IPS DF 6.9 (cell line): ENCODE data around the gene AACS.
A peak's percentile ranks its signal among the peaks of the same experiment; 100 is the strongest.
"Not testable (repeated sequence)": the region's sequence is repeated elsewhere in the genome, so short reads cannot be mapped to it uniquely, and the experiment has no call there.

ENCODE experiments used
- DNase-seq: peaks from one replicate; pipeline ENCODE4 v3.0.0-alpha.2; 2013; ENCODE audit warnings: low read depth, low spot score
- H3K27ac ChIP-seq: one replicate; pipeline ENCODE4 v1.5.1; 2013; ENCODE audit warnings: low read length, control low read depth
- H3K27me3 ChIP-seq: 2 replicates; pipeline ENCODE4 v1.6.1; 2013; ENCODE audit warnings: mild to moderate bottlenecking, low read length; ENCODE audit not compliant: control insufficient read depth, insufficient read depth
- H3K36me3 ChIP-seq: 2 replicates; pipeline ENCODE4 v1.6.1; 2013; ENCODE audit warnings: low read length; ENCODE audit not compliant: control insufficient read depth, insufficient read depth
- H3K4me1 ChIP-seq: 2 replicates; pipeline ENCODE4 v1.6.1; 2013; ENCODE audit warnings: low read length; ENCODE audit not compliant: control insufficient read depth, insufficient read depth
- H3K4me3 ChIP-seq: 2 replicates; pipeline ENCODE4 v1.5.1; 2013; ENCODE audit warnings: mild to moderate bottlenecking, low read length
- H3K9me3 ChIP-seq: 2 replicates; pipeline ENCODE4 v1.6.1; 2013; ENCODE audit warnings: low read length, inconsistent platforms; ENCODE audit not compliant: control insufficient read depth, insufficient read depth
- WGBS: extraction: QIAGEN DNeasy Blood & Tissue Kit; methylation state at CpG from one replicate; pipeline ENCODE4 v1.1.7; 2013; ENCODE audit warnings: mixed read lengths, missing lambda C conversion rate; ENCODE audit not compliant: insufficient read length, insufficient coverage; 5-methylcytosine and 5-hydroxymethylcytosine counted together

The AACS gene

DNA sequence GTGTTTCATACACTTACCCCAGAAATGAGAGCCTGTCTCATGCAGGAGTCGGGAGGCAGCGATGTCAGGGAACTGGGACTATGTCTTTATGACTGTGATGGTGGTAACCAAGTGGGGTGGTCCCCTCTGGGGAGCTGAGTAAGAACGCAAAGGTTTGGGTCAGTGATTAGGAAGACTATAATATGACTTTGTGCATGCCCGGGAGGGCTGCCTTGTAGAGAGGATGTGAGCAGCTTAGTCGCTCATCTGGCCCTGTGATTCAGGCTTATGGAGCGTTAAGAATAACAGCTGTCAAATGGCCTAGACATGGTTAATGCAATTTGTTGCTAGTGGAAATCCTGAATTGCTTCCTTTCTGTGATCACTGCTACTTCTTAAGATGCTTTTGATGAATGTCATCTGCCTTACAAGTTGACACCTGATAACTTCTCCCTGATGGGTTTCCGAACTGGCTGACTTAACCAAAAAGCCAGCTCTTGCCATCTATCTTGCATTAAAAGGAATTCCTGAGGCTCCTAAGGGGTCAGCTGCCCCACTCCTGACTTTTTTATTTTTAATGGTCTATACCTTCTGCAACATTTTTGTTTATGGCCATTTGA lies 35.4 kb upstream of the AACS start:
- 0 out of 2 replicates have a peak, but pooled peaks cover 2% of the 10 kb centered on the region for H3K4me1 ChIP-seq
- no peak overlapping the region for H3K4me3 ChIP-seq
- H3K27me3 ChIP-seq, result no peaks in the 10 kb centered on the region; the same call in 1 of the 2 replicates
- H3K36me3 ChIP-seq, result peaks cover 5% of the 10 kb centered on the region; the same call in 1 of the 2 replicates
- no peaks in the 10 kb centered on the region for H3K9me3 ChIP-seq
- WGBS, result no CpG with 5 or more reads among the region's 7 CpGs
- no peak overlapping the region for H3K27ac ChIP-seq
- no peak for DNase-seq

DNA sequence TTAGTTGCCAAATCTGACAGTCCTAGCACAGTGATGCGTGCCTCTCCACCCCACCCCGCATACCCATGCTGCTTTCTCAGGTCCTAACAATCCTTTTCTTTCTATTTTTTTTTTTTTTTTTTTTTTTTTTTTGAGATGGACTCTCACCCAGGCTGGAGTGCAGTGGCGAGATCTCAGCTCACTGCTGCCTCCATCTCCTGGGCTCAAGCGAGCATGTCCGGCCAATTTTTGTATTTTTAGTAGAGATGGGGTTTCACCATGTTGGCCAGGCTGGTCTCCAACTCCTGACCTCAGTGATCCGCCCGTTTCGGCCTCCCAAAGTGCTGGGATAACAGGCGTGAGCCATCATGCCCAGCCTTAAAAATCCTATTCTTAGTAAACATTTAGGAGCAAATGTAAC lies 33.8 kb upstream of the AACS start:
- H3K4me1 ChIP-seq, H3K4me3 ChIP-seq, H3K9me3 ChIP-seq, H3K27me3 ChIP-seq, H3K36me3 ChIP-seq, H3K27ac ChIP-seq, DNase-seq: not testable (repeated sequence)
- WGBS, result no CpG with 5 or more reads among the region's 9 CpGs

DNA sequence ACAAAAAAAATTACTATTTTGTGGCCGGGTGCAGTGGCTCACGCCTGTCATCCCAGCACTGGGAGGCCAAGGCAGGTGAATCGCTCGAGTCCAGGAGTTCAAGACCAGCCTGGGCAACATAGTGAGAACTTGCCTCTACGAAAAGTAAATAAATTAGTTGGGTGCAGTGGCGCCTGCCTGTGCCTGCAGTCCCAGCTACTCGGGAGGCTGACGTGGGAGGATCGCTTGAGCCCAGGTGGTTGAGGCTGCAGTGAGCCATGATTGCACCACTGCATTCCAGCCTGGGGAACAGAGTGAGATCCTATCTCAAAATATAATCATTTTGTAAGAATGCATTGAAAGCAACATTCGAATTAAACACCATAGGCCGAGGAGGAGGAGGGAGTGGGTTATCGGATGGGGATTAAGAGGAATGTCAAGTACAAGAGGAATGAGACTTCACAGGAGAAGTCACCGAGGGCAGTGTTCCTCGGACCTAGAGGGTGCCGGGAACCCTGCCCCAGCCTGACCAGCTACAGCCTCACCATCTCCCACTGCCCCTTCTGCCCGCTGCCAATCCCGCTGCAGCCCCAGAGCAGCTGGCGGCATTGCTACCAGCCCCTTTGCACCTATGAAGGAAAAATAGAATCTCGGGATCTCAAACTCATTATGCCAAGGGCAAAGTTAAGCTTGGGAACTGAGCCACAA lies 32.6 kb upstream of the AACS start:
- H3K4me3 ChIP-seq, result no peak overlapping the region
- no peaks in the 10 kb centered on the region; the same call in 1 of the 2 replicates for H3K27me3 ChIP-seq
- no CpG with 5 or more reads among the region's 19 CpGs for WGBS
- no peaks in the 10 kb centered on the region for H3K9me3 ChIP-seq
- H3K27ac ChIP-seq, result no peak overlapping the region
- no peak for DNase-seq
- H3K36me3 ChIP-seq, result no peaks in the 10 kb centered on the region
- 0 out of 2 replicates have a peak, but pooled peaks cover 2% of the 10 kb centered on the region for H3K4me1 ChIP-seq

DNA sequence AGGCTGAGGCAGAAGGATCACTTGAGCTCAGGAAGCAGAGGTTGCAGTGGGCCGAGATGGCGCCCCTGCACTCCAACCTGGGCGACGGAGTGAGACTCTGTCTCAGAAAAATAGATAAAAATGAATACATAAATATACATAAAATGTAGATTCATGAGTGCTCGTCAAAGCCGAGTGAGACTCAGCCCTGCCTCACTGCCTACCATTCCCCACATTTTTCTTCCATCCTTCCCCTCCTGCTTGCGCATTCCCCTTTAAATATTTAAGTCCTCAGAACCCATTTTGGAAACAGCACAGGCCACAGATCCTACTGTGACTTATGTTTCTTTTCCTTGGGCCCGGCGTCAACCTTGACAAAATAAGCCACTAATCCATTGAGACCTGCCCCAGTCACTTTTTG lies 31.9 kb upstream of the AACS start:
- DNase-seq, result no peak
- no CpG with 5 or more reads among the region's 9 CpGs for WGBS
- no peak overlapping the region for H3K4me3 ChIP-seq
- H3K27ac ChIP-seq, result no peak overlapping the region
- no peaks in the 10 kb centered on the region for H3K9me3 ChIP-seq
- H3K36me3 ChIP-seq, result no peaks in the 10 kb centered on the region
- 0 out of 2 replicates have a peak, but pooled peaks cover 2% of the 10 kb centered on the region for H3K4me1 ChIP-seq
- H3K27me3 ChIP-seq, result no peaks in the 10 kb centered on the region; the same call in 1 of the 2 replicates

DNA sequence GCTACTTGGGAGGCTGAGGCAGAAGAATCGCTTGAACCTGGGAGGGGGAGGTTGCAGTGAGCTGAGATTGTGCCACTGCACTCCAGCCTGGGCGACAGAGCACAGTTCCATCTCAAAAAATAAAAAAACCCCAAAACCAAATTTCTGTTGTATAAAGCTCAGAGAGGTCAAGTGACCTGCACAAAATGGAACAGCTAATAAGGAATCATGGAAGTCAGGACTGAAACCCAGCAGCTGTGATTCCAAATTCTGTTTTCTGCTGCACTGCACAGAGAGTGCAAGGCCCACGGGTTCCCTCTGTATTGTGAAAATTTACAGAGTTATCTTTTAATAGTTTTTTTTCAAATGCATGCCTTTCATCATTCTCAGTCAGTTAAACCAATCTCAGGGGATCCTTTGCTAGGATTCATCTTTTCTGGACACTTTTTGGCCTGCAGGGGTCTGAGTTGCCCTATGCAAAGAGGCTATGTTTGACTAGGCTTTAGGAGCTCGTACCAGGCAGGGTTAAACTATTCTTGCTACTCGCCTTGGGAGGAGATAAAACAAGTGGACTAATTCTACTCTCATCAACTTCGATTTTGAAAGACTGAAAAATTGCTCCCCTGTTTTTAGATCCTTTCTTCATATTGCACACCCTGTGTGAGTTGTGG lies 26.1 kb upstream of the AACS start:
- H3K36me3 ChIP-seq, result no peaks in the 10 kb centered on the region
- no peak for DNase-seq
- H3K9me3 ChIP-seq, result no peaks in the 10 kb centered on the region
- no peak overlapping the region for H3K4me3 ChIP-seq
- no peaks in the 10 kb centered on the region for H3K4me1 ChIP-seq
- WGBS, result no CpG with 5 or more reads among the region's 6 CpGs
- no peaks in the 10 kb centered on the region for H3K27me3 ChIP-seq
- H3K27ac ChIP-seq, result no peak overlapping the region

DNA sequence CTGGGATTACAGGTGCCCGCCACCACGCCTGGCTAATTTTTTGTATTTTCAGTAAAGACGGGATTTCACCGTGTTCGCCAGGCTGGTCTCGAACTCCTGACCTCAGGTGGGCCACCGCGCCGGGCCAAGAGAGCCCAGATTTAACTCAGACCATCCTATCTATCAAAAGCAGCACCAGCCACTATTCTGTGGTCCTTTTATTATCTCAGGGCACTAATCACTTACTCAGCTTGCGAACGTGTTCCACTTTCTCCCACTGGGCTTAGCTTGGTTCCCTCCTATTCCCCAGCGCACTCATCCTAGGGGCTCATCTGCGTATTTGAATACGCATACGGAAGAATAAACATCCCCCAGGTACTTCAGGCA lies 16.2 kb upstream of the AACS start:
- Histone ChIP-seq H3K27ac (no peak overlapping the region), H3K27me3 (no peaks in the 10 kb centered on the region), H3K4me1 (no peaks in the 10 kb centered on the region), H3K36me3 (no peaks in the 10 kb centered on the region), H3K9me3 (no peaks in the 10 kb centered on the region), H3K4me3 (peak overlapping the region; percentile 35; the same call in 1 of the 2 replicates)
- WGBS, result no CpG with 5 or more reads among the region's 15 CpGs
- no peak for DNase-seq

DNA sequence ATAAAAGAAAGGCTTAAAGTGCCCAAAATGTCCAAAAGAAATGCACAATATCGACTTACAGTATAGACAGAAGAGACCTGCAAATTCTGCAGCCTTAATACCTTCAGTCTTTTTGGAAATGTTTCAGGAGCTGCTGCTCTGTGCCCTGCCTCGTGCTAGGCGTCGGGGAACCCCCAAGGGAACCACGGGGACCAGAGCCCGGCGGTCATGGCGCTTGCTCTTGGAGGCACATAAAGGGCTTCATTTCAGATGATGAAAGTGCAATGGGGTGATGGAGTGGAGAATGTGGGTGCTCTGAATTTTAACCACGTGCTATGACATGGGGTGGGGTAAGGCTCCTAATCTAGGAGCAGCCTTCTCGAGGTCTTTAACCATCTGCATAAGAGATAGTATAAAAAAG lies 14.8 kb upstream of the AACS start:
- WGBS, result no CpG with 5 or more reads among the region's 10 CpGs
- no peaks in the 10 kb centered on the region for H3K4me1 ChIP-seq
- no peak overlapping the region for H3K4me3 ChIP-seq
- no peaks in the 10 kb centered on the region for H3K27me3 ChIP-seq
- no peaks in the 10 kb centered on the region for H3K36me3 ChIP-seq
- no peak overlapping the region for H3K27ac ChIP-seq
- DNase-seq, result no peak
- H3K9me3 ChIP-seq, result no peaks in the 10 kb centered on the region

DNA sequence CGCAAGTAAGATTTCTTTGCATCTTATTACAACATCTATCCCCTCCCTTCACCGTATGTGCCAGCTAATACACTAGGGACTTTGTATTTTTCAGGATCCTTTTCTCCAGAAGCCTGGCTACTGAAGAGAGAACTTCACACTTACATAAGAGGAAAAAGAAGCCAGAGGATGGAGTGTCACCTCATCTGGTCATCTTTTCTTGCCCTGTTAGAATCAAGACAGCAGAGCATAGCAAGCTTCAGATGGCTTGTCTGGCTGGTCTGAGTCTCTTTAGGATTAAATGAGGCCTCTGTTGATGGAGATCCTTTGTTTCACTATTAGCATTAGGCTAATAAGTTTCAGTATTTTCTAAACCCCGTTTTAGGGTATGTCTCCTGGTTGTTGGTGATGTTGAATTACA lies 14.4 kb upstream of the AACS start:
- DNase-seq, result no peak
- H3K9me3 ChIP-seq, result no peaks in the 10 kb centered on the region
- no peaks in the 10 kb centered on the region for H3K4me1 ChIP-seq
- H3K4me3 ChIP-seq, result no peak overlapping the region
- H3K36me3 ChIP-seq, result no peaks in the 10 kb centered on the region
- H3K27me3 ChIP-seq, result no peaks in the 10 kb centered on the region
- no CpG with 5 or more reads among the region's 3 CpGs for WGBS
- no peak overlapping the region for H3K27ac ChIP-seq

DNA sequence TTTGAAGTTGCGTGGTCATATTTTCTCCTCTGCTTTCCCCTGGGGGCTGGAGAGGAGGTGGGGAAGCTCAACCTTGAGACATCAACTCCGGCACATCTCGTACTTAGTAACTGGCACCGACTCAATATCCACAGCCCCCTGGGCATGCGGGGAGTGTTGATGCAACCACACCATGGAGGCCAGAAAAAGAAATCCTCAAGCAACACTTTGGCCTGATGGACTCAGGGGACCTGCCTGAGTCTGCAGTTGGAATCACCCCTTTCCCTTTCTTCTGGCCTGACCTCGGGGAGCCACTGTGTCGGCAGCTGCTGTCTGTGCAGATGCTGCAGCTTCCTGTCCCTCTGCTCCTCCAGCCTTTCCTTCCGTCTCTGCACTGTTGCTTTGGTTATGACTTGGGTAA lies 11.4 kb upstream of the AACS start:
- H3K4me3 ChIP-seq, result no peak overlapping the region
- no CpG with 5 or more reads among the region's 8 CpGs for WGBS
- no peak overlapping the region for H3K27ac ChIP-seq

DNA sequence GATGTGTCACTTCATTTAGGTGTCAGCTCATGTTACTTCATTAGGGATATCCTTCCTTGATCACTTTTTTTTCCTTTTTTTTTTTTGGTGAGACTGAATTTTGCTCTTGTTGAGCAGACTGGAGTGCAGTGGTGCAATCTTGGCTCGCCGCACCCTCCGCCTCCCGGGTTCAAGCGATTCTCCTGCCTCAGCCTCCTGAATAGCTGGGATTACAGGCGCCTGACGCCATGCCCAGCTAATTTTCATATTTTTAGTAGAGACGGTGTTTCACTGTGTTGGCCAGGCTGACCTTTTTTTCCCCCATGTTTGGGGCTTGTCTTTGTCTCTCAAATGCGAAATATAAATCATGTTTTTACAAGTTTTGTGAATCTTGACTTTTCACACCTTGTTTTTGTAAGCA lies 9.6 kb upstream of the AACS start:
- no peaks in the 10 kb centered on the region for H3K4me1 ChIP-seq
- no peak overlapping the region for H3K4me3 ChIP-seq
- no peaks in the 10 kb centered on the region for H3K27me3 ChIP-seq
- H3K27ac ChIP-seq, result no peak overlapping the region
- no peaks in the 10 kb centered on the region for H3K9me3 ChIP-seq
- H3K36me3 ChIP-seq, result no peaks in the 10 kb centered on the region
- no CpG with 5 or more reads among the region's 9 CpGs for WGBS
- DNase-seq, result no peak

More for the DNA sequence above, 11.4 kb upstream of the AACS start:
- H3K4me1 ChIP-seq, result no peaks in the 10 kb centered on the region
- no peaks in the 10 kb centered on the region for H3K36me3 ChIP-seq
- no peaks in the 10 kb centered on the region for H3K27me3 ChIP-seq
- no peaks in the 10 kb centered on the region for H3K9me3 ChIP-seq
- DNase-seq, result no peak
